PC-3 (cell line): ENCODE data around the gene PPP1R16B. TPM values are rescaled to one million over a fixed set of nuclear protein-coding genes. Genes with fewer than 3 reads are reported as not detected.
A peak's percentile ranks its signal among the peaks of the same experiment; 100 is the strongest.

Experiments used
- ATAC-seq: fragments of 200-7000 bp; cut with Tn5 transposase; 2 replicates; pipeline ENCODE4 v1.9.1; 2020; ENCODE audit warnings: mild to moderate bottlenecking, moderate library complexity
- BruUV-seq: library from RNA; stranded (reverse); fragments of 400-500 nt; replicated peaks from 2 replicates; lab custom pipeline; 2021; lab: Mats Ljungman, UMichigan
- CTCF ChIA-PET: fragments of 300-600 bp; sonication (Branson Sonifier 250); formaldehyde crosslinking; loops from one replicate; lab custom pipeline; 2022; ENCODE audit warnings: antibody characterized with exemption; lab: Charles Lee
- POLR2A ChIA-PET: fragments of 300-600 bp; sonication (Branson Sonifier 250); formaldehyde crosslinking; loops from one replicate; lab custom pipeline; 2022; ENCODE audit warnings: antibody characterized with exemption; ENCODE audit not compliant: unreplicated experiment; lab: Charles Lee
- DNase-seq: peaks from one replicate; pipeline ENCODE4 v3.0.0-alpha.2; 2015
- H2AFZ ChIP-seq: fragments of 300-600 bp; sonication (generic); 2 replicates; pipeline ENCODE4 v1.6.0; 2016; ENCODE audit warnings: antibody characterized with exemption, low read length
- H3F3A ChIP-seq: fragments of 300-600 bp; sonication (generic); one replicate; pipeline ENCODE4 v1.6.0; 2017; ENCODE audit warnings: antibody characterized with exemption, low read length, control low read depth, mild to moderate bottlenecking; ENCODE audit not compliant: unreplicated experiment
- H3K27ac ChIP-seq: fragments of 300-600 bp; sonication (generic); 2 replicates; pipeline ENCODE4 v1.5.1; 2016; ENCODE audit warnings: mild to moderate bottlenecking, low read length
- H3K27me3 ChIP-seq: fragments of 300-600 bp; sonication (generic); 2 replicates; pipeline ENCODE4 v1.6.1; 2016; ENCODE audit warnings: low read length, mixed read lengths
- H3K36me3 ChIP-seq: fragments of 300-600 bp; sonication (generic); 2 replicates; pipeline ENCODE4 v1.6.1; 2016; ENCODE audit warnings: low read depth, mixed run types, low read length, mixed read lengths
- H3K4me1 ChIP-seq: fragments of 300-600 bp; sonication (generic); 2 replicates; pipeline ENCODE4 v1.5.1; 2016; ENCODE audit warnings: low read length; ENCODE audit not compliant: insufficient read depth
- H3K4me2 ChIP-seq: fragments of 300-600 bp; sonication (generic); 2 replicates; pipeline ENCODE4 v1.6.0; 2016; ENCODE audit warnings: low read length
- H3K4me3 ChIP-seq: fragments of 300-600 bp; sonication (generic); 2 replicates; pipeline ENCODE4 v1.5.1; 2016; ENCODE audit warnings: mild to moderate bottlenecking, low read length, mixed read lengths
- H3K79me2 ChIP-seq: fragments of 300-600 bp; sonication (generic); 2 replicates; pipeline ENCODE4 v1.6.1; 2017; ENCODE audit warnings: low read length, mixed read lengths
- H3K9ac ChIP-seq: fragments of 300-600 bp; sonication (generic); 2 replicates; pipeline ENCODE4 v1.6.0; 2016; ENCODE audit warnings: mild to moderate bottlenecking, low read length
- H3K9me2 ChIP-seq: fragments of 300-600 bp; sonication (generic); replicated peaks from 2 replicates; pipeline ENCODE4 v1.6.1; 2016; ENCODE audit warnings: mixed run types, low read length, mixed read lengths
- H3K9me3 ChIP-seq: fragments of 300-600 bp; sonication (generic); 2 replicates; pipeline ENCODE4 v1.6.1; 2016; ENCODE audit warnings: low read length, mixed read lengths
- H4K20me1 ChIP-seq: fragments of 300-600 bp; sonication (generic); 2 replicates; pipeline ENCODE4 v1.6.1; 2016; ENCODE audit warnings: low read length, mixed read lengths
- EZH2 ChIP-seq: fragments of 300-600 bp; sonication (generic); IDR thresholded peaks from one replicate; pipeline ENCODE4 v1.6.1; 2017; ENCODE audit warnings: antibody characterized with exemption, mild to moderate bottlenecking, low read length; ENCODE audit not compliant: unreplicated experiment
- EZH2phosphoT487 ChIP-seq: fragments of 300-600 bp; sonication (generic); IDR thresholded peaks from 2 replicates; pipeline ENCODE4 v1.6.1; 2018; ENCODE audit warnings: mild to moderate bottlenecking, antibody characterized with exemption, low read length, borderline replicate concordance
- intact Hi-C: fragments of 100-400 bp; cut with micrococcal nuclease; formaldehyde crosslinking; loops from 2 replicates; pipeline ENCODE4 v1.9.0; 2023
- total RNA-seq: library from RNA; depleted of rRNA; stranded (reverse); fragments of >200 nt; gene quantifications from 2 replicates; pipeline ENCODE4 v1.2.3, GENCODE V29; 2014
- TF ChIP-seq, protein P1 (sequence below): fragments of 300-600 bp; sonication (generic); conservative IDR thresholded peaks from 2 replicates; pipeline ENCODE4 v1.5.1; 2017; ENCODE audit warnings: antibody characterized with exemption, low read depth, mild to moderate bottlenecking, low read length

The PPP1R16B gene
- total RNA-seq, 1 experiment from 2014 or later: 0.04 TPM

DNA sequence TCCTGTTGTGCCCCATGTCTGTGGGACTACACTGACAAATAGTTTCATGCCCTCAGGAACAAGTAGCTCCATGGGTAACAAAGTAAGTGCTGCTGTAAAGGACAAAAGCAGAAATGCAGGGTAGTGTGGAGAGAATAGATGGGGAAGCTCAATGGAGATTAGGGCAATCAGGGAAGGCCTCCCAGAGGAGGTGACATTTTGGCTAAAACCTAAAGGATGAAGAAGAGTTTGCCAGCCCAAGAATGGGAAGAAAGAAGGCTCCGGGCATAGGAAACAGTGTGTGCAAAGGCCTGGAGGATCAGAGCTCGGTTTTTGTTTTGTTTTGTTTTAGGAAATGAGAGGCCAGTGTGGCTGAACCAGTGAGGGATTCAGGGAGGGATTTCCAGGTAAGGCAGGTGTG lies 77.1 kb downstream of the PPP1R16B start:
- CTCF ChIA-PET: no interaction called here
- POLR2A ChIA-PET: no interaction called here
- Histone ChIP-seq H3F3A (no peaks in the 10 kb centered on the region), H3K4me2 (no peak overlapping the region), H3K36me3 (no peaks in the 10 kb centered on the region), H3K4me1 (no peaks in the 10 kb centered on the region), H3K9me3 (no peaks in the 10 kb centered on the region), H4K20me1 (no peaks in the 10 kb centered on the region), H3K27ac (no peak overlapping the region), H3K27me3 (0 out of 2 replicates have a peak, but pooled peaks cover 3% of the 10 kb centered on the region), H3K4me3 (no peak overlapping the region), H3K9me2 (no peaks in the 10 kb centered on the region), H2AFZ (no peak overlapping the region), H3K79me2 (no peaks in the 10 kb centered on the region), H3K9ac (no peak overlapping the region)
- intact Hi-C loops: no loop called here
- TF ChIP-seq EZH2phosphoT487 (no peak), EZH2 (no peak)
- TF ChIP-seq, protein P1, sequence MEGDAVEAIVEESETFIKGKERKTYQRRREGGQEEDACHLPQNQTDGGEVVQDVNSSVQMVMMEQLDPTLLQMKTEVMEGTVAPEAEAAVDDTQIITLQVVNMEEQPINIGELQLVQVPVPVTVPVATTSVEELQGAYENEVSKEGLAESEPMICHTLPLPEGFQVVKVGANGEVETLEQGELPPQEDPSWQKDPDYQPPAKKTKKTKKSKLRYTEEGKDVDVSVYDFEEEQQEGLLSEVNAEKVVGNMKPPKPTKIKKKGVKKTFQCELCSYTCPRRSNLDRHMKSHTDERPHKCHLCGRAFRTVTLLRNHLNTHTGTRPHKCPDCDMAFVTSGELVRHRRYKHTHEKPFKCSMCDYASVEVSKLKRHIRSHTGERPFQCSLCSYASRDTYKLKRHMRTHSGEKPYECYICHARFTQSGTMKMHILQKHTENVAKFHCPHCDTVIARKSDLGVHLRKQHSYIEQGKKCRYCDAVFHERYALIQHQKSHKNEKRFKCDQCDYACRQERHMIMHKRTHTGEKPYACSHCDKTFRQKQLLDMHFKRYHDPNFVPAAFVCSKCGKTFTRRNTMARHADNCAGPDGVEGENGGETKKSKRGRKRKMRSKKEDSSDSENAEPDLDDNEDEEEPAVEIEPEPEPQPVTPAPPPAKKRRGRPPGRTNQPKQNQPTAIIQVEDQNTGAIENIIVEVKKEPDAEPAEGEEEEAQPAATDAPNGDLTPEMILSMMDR: no peak
- BruUV-seq: no TSS peak
- ATAC-seq (no peak), DNase-seq (no peak)

DNA sequence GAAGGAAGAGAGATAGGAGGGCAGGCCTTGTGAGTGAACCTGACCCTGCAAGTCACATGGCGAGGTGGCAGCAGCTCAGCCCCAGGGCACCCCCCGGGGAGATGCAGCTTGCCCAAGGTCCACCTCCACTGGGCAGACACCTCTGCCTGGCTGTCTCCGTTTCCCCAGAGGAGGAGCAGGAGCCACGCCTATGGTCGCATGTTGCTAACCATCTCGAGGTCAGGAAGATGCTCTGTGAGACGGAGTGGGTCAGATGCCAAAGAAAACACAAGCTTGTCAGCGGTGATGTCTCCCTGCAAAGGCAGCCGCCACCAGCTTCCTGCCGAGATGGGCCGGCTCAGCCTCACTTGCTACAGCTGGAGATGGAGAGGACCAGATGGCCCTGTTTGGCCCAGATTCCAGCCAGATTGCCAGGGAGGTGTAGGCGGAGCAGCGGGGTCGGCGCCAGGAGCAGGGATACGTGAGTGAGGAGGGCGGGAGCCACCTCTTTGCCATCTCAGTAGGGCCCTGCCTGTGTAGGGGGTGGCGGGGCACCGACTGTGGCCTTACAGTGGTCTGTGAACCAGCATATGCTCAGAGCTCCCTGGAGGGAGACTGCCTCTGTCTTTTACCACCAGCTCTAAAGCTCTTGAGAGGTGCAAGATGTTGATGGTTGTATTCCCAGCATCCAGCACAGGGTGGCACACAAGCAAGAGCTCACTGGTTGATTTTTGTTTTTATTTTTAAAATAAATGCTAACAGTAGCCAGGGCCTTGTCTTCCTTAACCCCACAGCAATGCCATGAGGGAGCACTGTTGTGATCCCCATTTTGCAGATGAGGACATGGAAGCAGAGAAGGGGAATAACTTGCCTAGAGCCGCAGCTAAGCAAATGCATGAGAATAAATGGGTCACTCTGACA lies 77.8 kb downstream of the PPP1R16B start:
- POLR2A ChIA-PET: interaction anchor here (0.7 to 0.9 kb wide), 2 partner anchors 88 to 130 kb away, joined by 3 to 8 read pairs; no protein-coding TSS in a partner anchor
- Histone ChIP-seq H3K36me3 (no peaks in the 10 kb centered on the region), H3K79me2 (no peaks in the 10 kb centered on the region), H2AFZ (no peak overlapping the region), H3K9me2 (no peaks in the 10 kb centered on the region), H3K27ac (no peak overlapping the region), H3K27me3 (0 out of 2 replicates have a peak, but pooled peaks cover 3% of the 10 kb centered on the region), H3K4me2 (no peak overlapping the region), H3K4me3 (no peak overlapping the region), H4K20me1 (no peaks in the 10 kb centered on the region), H3K9me3 (no peaks in the 10 kb centered on the region), H3F3A (no peaks in the 10 kb centered on the region), H3K4me1 (no peaks in the 10 kb centered on the region), H3K9ac (no peak overlapping the region)
- TF ChIP-seq, protein P1: 0 out of 2 replicates have a peak, but pooled peaks have one; percentile 14
- TF ChIP-seq EZH2: no peak
- ATAC-seq: no peak
- intact Hi-C loops: no loop called here
- DNase-seq: no peak
- CTCF ChIA-PET: no interaction called here
- BruUV-seq: no TSS peak
